Hepatocyte (in vitro differentiated cells): ENCODE data around the gene GPR18. TPM values are rescaled to one million over a fixed set of nuclear protein-coding genes. Genes with fewer than 3 reads are reported as not detected.

ENCODE experiments used
- DNase-seq: peaks from one replicate; pipeline ENCODE4 v3.0.0-alpha.2; 2016; ENCODE audit warnings: low spot score
- H2AFZ ChIP-seq: fragments of 200-600 bp; sonication (generic); 2 replicates; pipeline ENCODE4 v1.6.0; 2016; ENCODE audit warnings: antibody characterized with exemption, mild to moderate bottlenecking
- H3K27ac ChIP-seq: fragments of 200-600 bp; sonication (generic); 2 replicates; pipeline ENCODE4 v1.5.1; 2016; ENCODE audit warnings: mild to moderate bottlenecking
- H3K27me3 ChIP-seq: fragments of 200-600 bp; sonication (generic); 2 replicates; pipeline ENCODE4 v1.6.1; 2016
- H3K36me3 ChIP-seq: fragments of 200-600 bp; sonication (generic); replicated peaks from 2 replicates; pipeline ENCODE4 v1.5.1; 2016; ENCODE audit warnings: low read depth; ENCODE audit not compliant: insufficient read depth
- H3K4me1 ChIP-seq: fragments of 200-600 bp; sonication (generic); 2 replicates; pipeline ENCODE4 v1.5.1; 2016; ENCODE audit warnings: mild to moderate bottlenecking, moderate library complexity; ENCODE audit not compliant: insufficient read depth
- H3K4me2 ChIP-seq: fragments of 200-600 bp; sonication (generic); 2 replicates; pipeline ENCODE4 v1.6.0; 2016
- H3K4me3 ChIP-seq: fragments of 200-600 bp; sonication (generic); 2 replicates; pipeline ENCODE4 v1.5.1; 2016; ENCODE audit warnings: mild to moderate bottlenecking
- H3K79me2 ChIP-seq: fragments of 200-600 bp; sonication (generic); 2 replicates; pipeline ENCODE4 v1.6.0; 2017; ENCODE audit warnings: mild to moderate bottlenecking
- H3K9me2 ChIP-seq: fragments of 200-600 bp; sonication (generic); replicated peaks from 2 replicates; pipeline ENCODE4 v1.6.0; 2017; ENCODE audit warnings: mild to moderate bottlenecking; ENCODE audit not compliant: insufficient read depth
- H3K9me3 ChIP-seq: fragments of 200-600 bp; sonication (generic); 2 replicates; pipeline ENCODE4 v1.5.1; 2016; ENCODE audit warnings: low read depth, mild to moderate bottlenecking
- H4K20me1 ChIP-seq: fragments of 200-600 bp; sonication (generic); 2 replicates; pipeline ENCODE4 v1.6.0; 2016; ENCODE audit warnings: mild to moderate bottlenecking; ENCODE audit not compliant: insufficient read depth, poor library complexity, severe bottlenecking
- EZH2 ChIP-seq: fragments of 200-600 bp; sonication (generic); IDR thresholded peaks from 2 replicates; pipeline ENCODE4 v1.6.1; 2016; ENCODE audit warnings: antibody characterized with exemption, mild to moderate bottlenecking, borderline replicate concordance
- EZH2phosphoT487 ChIP-seq: fragments of 200-600 bp; sonication (generic); IDR thresholded peaks from one replicate; pipeline ENCODE4 v1.6.1; 2018; ENCODE audit warnings: antibody characterized with exemption, mild to moderate bottlenecking, low read depth, moderate library complexity; ENCODE audit not compliant: unreplicated experiment, severe bottlenecking
- WGBS: methylation state at CpG from one replicate; pipeline ENCODE4 v1.1.6; 2016; ENCODE audit warnings: low lambda C conversion rate; ENCODE audit errors: missing lambda C conversion rate; 5-methylcytosine and 5-hydroxymethylcytosine counted together
- polyA plus RNA-seq: library from polyadenylated mRNA; unstranded; fragments of >200 nt; fragmentation: Nextera tagmentation; extraction: Ambion mirVana; gene quantifications from 2 replicates; pipeline ENCODE4 v1.2.1, GENCODE V29; 2016
- total RNA-seq: library from RNA; depleted of rRNA; stranded (reverse); fragments of >200 nt; gene quantifications from 2 replicates; pipeline ENCODE4 v1.2.3, GENCODE V29; 2014
- TF ChIP-seq, protein P1 (sequence below): fragments of 200-600 bp; sonication (generic); IDR thresholded peaks from 2 replicates; pipeline ENCODE4 v1.5.1; 2016; ENCODE audit warnings: antibody characterized with exemption, mild to moderate bottlenecking; ENCODE audit not compliant: poor library complexity

Gene GPR18
- total and polyA plus RNA-seq, 2 experiments from 2014 or later = not detected

DNA sequence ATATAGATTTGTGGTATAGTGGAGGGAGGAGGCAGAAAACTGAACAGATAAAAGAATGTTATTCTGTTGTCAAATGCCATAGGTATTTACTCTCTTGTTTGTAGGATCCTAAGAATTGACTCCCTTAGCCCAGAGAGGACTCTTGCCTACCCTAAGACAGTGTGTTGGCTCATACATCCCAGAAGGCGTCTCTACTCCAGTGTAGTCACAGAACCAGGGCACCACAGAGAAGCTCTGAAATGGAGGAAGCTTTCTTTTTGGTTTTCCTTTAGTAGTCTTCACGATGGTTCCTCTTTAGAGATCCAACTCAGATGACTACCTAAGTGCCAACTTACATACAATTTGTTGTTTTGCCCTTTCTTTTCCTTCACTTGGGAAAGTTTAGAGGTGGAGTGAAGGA lies 35.0 kb upstream of the GPR18 start:
- H3K9me3 ChIP-seq = no peaks in the 10 kb centered on the region
- H3K36me3 ChIP-seq = no peaks in the 10 kb centered on the region
- TF ChIP-seq, protein P1, sequence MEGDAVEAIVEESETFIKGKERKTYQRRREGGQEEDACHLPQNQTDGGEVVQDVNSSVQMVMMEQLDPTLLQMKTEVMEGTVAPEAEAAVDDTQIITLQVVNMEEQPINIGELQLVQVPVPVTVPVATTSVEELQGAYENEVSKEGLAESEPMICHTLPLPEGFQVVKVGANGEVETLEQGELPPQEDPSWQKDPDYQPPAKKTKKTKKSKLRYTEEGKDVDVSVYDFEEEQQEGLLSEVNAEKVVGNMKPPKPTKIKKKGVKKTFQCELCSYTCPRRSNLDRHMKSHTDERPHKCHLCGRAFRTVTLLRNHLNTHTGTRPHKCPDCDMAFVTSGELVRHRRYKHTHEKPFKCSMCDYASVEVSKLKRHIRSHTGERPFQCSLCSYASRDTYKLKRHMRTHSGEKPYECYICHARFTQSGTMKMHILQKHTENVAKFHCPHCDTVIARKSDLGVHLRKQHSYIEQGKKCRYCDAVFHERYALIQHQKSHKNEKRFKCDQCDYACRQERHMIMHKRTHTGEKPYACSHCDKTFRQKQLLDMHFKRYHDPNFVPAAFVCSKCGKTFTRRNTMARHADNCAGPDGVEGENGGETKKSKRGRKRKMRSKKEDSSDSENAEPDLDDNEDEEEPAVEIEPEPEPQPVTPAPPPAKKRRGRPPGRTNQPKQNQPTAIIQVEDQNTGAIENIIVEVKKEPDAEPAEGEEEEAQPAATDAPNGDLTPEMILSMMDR = no peak
- TF ChIP-seq EZH2phosphoT487 (no peak), EZH2 (no peak)
- no peak overlapping the region for H3K4me3 ChIP-seq
- no peaks in the 10 kb centered on the region for H3K27me3 ChIP-seq
- no peaks in the 10 kb centered on the region for H3K79me2 ChIP-seq
- H2AFZ ChIP-seq = no peak overlapping the region
- no peaks in the 10 kb centered on the region for H3K9me2 ChIP-seq
- no peak overlapping the region for H3K4me2 ChIP-seq
- no peak overlapping the region for H3K27ac ChIP-seq
- no peak for DNase-seq
- H3K4me1 ChIP-seq = peaks cover 6% of the 10 kb centered on the region
- no peaks in the 10 kb centered on the region for H4K20me1 ChIP-seq
- 100% methylated on average over 2 of the region's 2 CpGs for WGBS

- no peak for TF ChIP-seq EZH2phosphoT487
- TF ChIP-seq, protein P1 = no peak
- no peak for TF ChIP-seq EZH2
- Histone ChIP-seq H3K9me2 (no peaks in the 10 kb centered on the region), H3K9me3 (no peaks in the 10 kb centered on the region), H3K27ac (no peak overlapping the region), H3K27me3 (no peaks in the 10 kb centered on the region), H3K4me1 (peaks cover 15% of the 10 kb centered on the region), H2AFZ (no peak overlapping the region), H3K4me2 (no peak overlapping the region), H3K79me2 (no peaks in the 10 kb centered on the region), H3K36me3 (no peaks in the 10 kb centered on the region), H4K20me1 (no peaks in the 10 kb centered on the region), H3K4me3 (no peak overlapping the region)
- 74% methylated on average over 3 of the region's 3 CpGs for WGBS
- DNase-seq = no peak
These were observed 32.7 kb upstream of the GPR18 start for GRCh38 chr13:99290894-99291293.

- Histone ChIP-seq H3K9me2 (no peaks in the 10 kb centered on the region), H3K4me1 (peaks cover 14% of the 10 kb centered on the region), H3K27ac (no peak overlapping the region), H3K36me3 (no peaks in the 10 kb centered on the region), H4K20me1 (no peaks in the 10 kb centered on the region), H3K79me2 (no peaks in the 10 kb centered on the region), H3K4me3 (no peak overlapping the region), H3K4me2 (no peak overlapping the region), H2AFZ (no peak overlapping the region), H3K27me3 (no peaks in the 10 kb centered on the region), H3K9me3 (no peaks in the 10 kb centered on the region)
- TF ChIP-seq, protein P1 = no peak
- TF ChIP-seq EZH2phosphoT487 = no peak
- no peak for TF ChIP-seq EZH2
- WGBS = 88% methylated on average over 6 of the region's 7 CpGs
- no peak for DNase-seq
These were observed 31.6 kb upstream of the GPR18 start for GRCh38 chr13:99289674-99290337.

DNA sequence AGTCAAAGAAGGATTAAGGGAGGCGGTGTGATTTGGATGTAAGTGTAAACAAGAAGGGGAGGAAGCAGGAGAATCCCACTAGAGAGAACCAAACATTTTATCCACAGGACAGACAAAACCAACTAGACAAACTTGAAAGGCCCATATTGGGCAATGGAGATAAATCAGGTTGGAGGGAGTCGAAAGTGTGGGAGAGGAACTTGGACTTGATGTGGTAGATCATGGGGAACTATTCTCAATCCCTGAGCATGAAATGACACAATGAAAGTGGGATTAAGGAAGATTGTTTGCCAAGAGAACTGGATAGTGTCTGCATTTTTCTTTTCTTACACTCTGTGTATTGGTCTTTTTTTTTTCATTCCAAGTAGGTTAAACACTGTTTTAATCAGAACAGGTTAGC lies 31.1 kb upstream of the GPR18 start:
- Histone ChIP-seq H3K4me2 (no peak overlapping the region), H3K4me3 (no peak overlapping the region), H4K20me1 (no peaks in the 10 kb centered on the region), H2AFZ (no peak overlapping the region), H3K27ac (no peak overlapping the region), H3K9me2 (no peaks in the 10 kb centered on the region), H3K9me3 (no peaks in the 10 kb centered on the region), H3K27me3 (no peaks in the 10 kb centered on the region), H3K36me3 (no peaks in the 10 kb centered on the region), H3K4me1 (peaks cover 14% of the 10 kb centered on the region), H3K79me2 (no peaks in the 10 kb centered on the region)
- WGBS = 84% methylated on average over 2 of the region's 2 CpGs
- no peak for DNase-seq
- TF ChIP-seq, protein P1 = no peak
- no peak for TF ChIP-seq EZH2phosphoT487
- no peak for TF ChIP-seq EZH2
